ENCODE data around the gene PHETA2. TPM values are rescaled to one million over a fixed set of nuclear protein-coding genes. Genes with fewer than 3 reads are reported as not detected.

Gene PHETA2
- total RNA-seq, 3 donors from 2014 or later (not counting 1 experiment from before 2014, with no cell fraction given) = 1.2 to 2.3 (median 1.8) TPM

DNA sequence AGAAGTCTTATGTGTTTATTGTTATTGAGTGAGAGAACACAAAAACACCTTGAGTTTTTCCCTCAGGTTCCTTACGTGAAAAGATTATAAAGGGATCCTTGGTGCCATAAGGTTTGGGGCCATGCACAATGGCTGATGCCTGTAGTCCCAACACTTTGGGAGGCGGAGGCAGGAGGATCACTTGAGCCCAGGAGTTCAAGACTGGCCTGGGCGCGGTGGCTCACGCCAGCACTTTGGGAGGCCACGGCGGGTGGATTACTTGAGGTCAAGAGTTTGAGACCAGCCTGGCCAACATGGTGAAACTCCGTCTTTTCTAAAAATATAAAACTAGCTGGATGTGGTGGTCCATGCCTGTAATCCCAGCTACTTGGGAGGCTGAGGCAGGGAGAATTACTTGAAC, 10.8 kb downstream of the PHETA2 start:
- Mint-ChIP-seq H3K9me3 (no peaks in the 10 kb centered on the region), H3K27ac (peak overlapping the region in 1 of 2 donors; percentile 36), H3K4me3 (no peak overlapping the region), H3K27me3 (ENCODE audit: low read depth in 2 of 2) (no peaks in the 10 kb centered on the region), H3K4me1 (peaks cover 27 to 30% of the 10 kb centered on the region in 2 donors), H3K36me3 (peaks cover 8% of the 10 kb centered on the region)
- intact Hi-C loops (cut with micrococcal nuclease) = no loop called here
- 97% methylated on average over 8 of the region's 8 CpGs for WGBS (ENCODE audit: insufficient coverage)
- H3K4me3 ChIP-seq (ENCODE audit: low read length) = no peak overlapping the region
- ATAC-seq = no peak
- peaks cover 37% of the 10 kb centered on the region for H3K36me3 ChIP-seq (ENCODE audit: control insufficient read depth, insufficient read depth, low read length)
- no peak for DNase-seq
- no peaks in the 10 kb centered on the region for H3K9me3 ChIP-seq (ENCODE audit: control insufficient read depth, insufficient read depth, low read length)
- TF ChIP-seq, protein P1, sequence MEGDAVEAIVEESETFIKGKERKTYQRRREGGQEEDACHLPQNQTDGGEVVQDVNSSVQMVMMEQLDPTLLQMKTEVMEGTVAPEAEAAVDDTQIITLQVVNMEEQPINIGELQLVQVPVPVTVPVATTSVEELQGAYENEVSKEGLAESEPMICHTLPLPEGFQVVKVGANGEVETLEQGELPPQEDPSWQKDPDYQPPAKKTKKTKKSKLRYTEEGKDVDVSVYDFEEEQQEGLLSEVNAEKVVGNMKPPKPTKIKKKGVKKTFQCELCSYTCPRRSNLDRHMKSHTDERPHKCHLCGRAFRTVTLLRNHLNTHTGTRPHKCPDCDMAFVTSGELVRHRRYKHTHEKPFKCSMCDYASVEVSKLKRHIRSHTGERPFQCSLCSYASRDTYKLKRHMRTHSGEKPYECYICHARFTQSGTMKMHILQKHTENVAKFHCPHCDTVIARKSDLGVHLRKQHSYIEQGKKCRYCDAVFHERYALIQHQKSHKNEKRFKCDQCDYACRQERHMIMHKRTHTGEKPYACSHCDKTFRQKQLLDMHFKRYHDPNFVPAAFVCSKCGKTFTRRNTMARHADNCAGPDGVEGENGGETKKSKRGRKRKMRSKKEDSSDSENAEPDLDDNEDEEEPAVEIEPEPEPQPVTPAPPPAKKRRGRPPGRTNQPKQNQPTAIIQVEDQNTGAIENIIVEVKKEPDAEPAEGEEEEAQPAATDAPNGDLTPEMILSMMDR (IDR thresholded peaks at IDR 0.05) = no peak
- no peaks in the 10 kb centered on the region for H3K27me3 ChIP-seq (ENCODE audit: control insufficient read depth, insufficient read depth, low read length)
- H3K4me1 ChIP-seq (ENCODE audit: control insufficient read depth, insufficient read depth, low read length) = peaks cover 18% of the 10 kb centered on the region
- H3K27ac ChIP-seq (ENCODE audit: low read length) = no peak overlapping the region

DNA sequence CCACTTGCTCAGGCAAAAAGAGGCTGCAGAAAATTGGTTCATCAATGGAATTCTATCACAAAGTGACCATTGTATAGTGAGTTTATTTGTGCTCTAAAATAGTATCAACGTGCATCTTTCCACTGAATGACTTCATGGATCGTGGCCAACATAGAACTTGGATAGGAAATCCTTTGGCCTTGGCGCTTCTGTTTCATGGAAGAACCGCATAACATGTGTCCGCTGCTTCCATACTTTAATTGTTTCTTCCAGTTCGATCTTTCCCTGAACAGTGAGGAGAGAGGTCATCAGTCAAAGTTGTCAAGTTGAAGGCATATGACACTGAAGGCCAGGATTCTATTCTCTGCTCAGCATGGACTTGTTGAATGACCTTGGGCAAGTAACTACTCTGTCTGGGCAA, 12.0 kb downstream of the PHETA2 start:
- ATAC-seq (no peak), DNase-seq (no peak)
- Mint-ChIP-seq H3K4me1 (peaks cover 23 to 31% of the 10 kb centered on the region in 2 donors), H3K27me3 (ENCODE audit: low read depth in 2 of 2) (no peaks in the 10 kb centered on the region), H3K36me3 (peaks cover 8% of the 10 kb centered on the region), H3K9me3 (no peaks in the 10 kb centered on the region), H3K4me3 (no peak overlapping the region), H3K27ac (no peak overlapping the region)
- peaks cover 15% of the 10 kb centered on the region for H3K4me1 ChIP-seq (ENCODE audit: control insufficient read depth, insufficient read depth, low read length)
- H3K9me3 ChIP-seq (ENCODE audit: control insufficient read depth, insufficient read depth, low read length) = no peaks in the 10 kb centered on the region
- peaks cover 37% of the 10 kb centered on the region for H3K36me3 ChIP-seq (ENCODE audit: control insufficient read depth, insufficient read depth, low read length)
- H3K27ac ChIP-seq (ENCODE audit: low read length) = no peak overlapping the region
- 92% methylated on average over 6 of the region's 6 CpGs for WGBS (ENCODE audit: insufficient coverage)
- TF ChIP-seq, protein P1 (IDR thresholded peaks at IDR 0.05) = no peak
- no peak overlapping the region for H3K4me3 ChIP-seq (ENCODE audit: low read length)
- H3K27me3 ChIP-seq (ENCODE audit: control insufficient read depth, insufficient read depth, low read length) = no peaks in the 10 kb centered on the region
- intact Hi-C loops (cut with micrococcal nuclease) = no loop called here

DNA sequence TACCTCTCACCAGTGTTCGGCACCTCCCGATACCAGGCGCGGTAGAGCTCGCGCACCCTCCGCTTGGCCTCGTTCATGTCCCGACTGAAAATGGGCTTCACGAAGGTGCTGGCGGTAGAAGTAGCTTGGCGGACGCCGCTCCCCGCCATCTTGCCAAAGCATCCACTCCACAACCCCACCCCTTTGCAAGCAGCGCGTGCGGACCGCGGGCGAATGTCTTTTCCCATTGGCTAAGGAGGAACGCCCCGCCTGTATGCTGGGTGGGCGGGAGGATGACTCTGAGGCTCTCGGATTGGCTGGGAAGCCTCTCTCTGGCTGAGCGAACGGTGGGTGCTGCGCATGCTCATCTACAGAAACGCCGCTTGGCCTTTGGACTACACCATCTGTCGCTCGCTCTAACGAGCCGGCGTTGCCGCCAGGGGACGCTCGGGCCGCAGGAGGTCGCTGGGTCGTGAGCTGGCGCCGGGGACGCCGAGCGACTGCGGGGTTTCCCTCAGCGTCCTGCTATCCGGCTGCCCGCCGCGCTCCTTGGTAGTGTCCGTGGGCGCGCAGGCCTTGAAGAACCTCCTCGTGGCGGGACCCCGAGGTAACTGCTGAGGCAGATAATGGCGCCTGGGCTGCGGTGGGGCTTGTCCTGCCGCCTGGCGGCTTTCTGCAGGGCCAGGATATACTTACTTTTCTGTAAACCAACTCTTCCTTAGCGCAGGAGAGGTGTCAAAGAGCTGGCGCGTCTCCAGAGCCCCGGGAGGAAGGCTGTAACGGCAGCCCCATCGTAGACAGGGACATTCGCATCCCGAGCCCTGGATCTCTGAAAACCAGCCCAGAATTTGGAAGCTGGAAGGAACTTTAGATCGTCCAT, 16.8 kb downstream of the PHETA2 start, which contains the start of gene NDUFA6:
Gene NDUFA6, minus strand, starts transcription at position 177 of the 859 bp plus-strand sequence. Its CDS starts 28 bp downstream, at position 149.
- Mint-ChIP-seq H3K36me3 (peaks cover 3% of the 10 kb centered on the region), H3K27me3 (ENCODE audit: low read depth in 2 of 2) (no peaks in the 10 kb centered on the region), H3K27ac (peak within 1 kb of the TSS; percentile 98 to 99), H3K4me1 (peaks cover 22 to 31% of the 10 kb centered on the region in 2 donors), H3K9me3 (no peaks in the 10 kb centered on the region), H3K4me3 (peak within 1 kb of the TSS; percentile 97)
- Histone ChIP-seq H3K4me1 (ENCODE audit: control insufficient read depth, insufficient read depth, low read length) (peaks cover 26% of the 10 kb centered on the region), H3K4me3 (ENCODE audit: low read length) (peak within 1 kb of the TSS; percentile 82), H3K27me3 (ENCODE audit: control insufficient read depth, insufficient read depth, low read length) (no peaks in the 10 kb centered on the region), H3K36me3 (ENCODE audit: control insufficient read depth, insufficient read depth, low read length) (peaks cover 12% of the 10 kb centered on the region), H3K27ac (ENCODE audit: low read length) (peak within 1 kb of the TSS; percentile 94), H3K9me3 (ENCODE audit: control insufficient read depth, insufficient read depth, low read length) (no peaks in the 10 kb centered on the region)
- peak; percentile 96 to 99 for DNase-seq
- TF ChIP-seq, protein P1 (IDR thresholded peaks at IDR 0.05) = peak; percentile 91
- under 1% methylated on average over 71 of the region's 71 CpGs for WGBS (ENCODE audit: insufficient coverage)
- ATAC-seq = peak; percentile 83 to 96 (median 84)
- intact Hi-C loops (cut with micrococcal nuclease) = loop anchor here (1.0 to 10.0 kb wide), 5 partner anchors 11 to 276 kb away; partner anchors contain the start of genes NAGA and WBP2NL

Measured in natural killer cell (primary cell).